Measurements from ENCODE around the gene PFDN4. TPM values are rescaled to one million over a fixed set of nuclear protein-coding genes. Genes with fewer than 3 reads are reported as not detected.

Gene PFDN4, protein sequence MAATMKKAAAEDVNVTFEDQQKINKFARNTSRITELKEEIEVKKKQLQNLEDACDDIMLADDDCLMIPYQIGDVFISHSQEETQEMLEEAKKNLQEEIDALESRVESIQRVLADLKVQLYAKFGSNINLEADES
- total RNA-seq, result 27.4 and 27.5 TPM in 2 replicates

DNA sequence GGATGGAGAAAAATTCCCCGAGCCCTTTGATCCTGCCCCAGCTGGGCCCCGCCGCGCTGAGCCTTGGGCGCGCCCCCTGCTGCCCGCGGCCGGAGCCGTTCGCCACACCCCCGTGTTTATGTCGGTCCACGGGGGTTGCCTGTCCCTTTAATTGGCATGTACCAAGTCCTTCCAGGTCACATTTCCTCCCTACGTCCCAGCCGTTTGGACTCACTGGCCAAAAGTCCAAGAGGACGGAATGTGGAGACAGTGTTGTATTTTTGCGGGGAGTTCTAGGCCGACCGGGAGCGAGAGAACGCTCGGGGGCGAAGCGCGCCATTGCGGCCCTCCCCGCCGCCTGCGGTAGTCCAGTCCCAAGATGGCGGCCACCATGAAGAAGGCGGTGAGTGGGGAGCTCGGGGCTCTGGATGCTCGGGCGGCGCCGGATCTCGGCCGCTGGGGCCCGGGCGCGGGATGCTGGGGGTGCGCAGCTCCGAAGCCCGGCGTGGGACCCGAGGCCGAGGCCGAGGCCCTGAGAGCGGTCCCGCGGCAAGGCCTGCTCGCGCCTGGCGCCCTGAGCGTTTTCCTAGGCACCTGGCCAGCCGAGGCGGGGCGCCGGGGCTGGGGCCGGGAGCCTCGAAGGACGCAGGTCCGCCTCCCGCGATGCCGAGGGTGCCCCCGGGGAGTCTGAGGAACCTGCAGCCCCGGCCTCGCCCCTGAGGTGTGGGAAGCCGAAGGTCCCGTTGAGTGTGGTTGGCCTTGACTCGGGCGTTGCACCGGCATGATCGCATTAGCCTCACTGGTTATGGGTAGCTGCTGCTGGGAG, at the start of gene PFDN4:
PFDN4 (plus strand) TSS at position 345 of the 805 bp plus-strand sequence; CDS start at position 359, 14 bp downstream.

DNA sequence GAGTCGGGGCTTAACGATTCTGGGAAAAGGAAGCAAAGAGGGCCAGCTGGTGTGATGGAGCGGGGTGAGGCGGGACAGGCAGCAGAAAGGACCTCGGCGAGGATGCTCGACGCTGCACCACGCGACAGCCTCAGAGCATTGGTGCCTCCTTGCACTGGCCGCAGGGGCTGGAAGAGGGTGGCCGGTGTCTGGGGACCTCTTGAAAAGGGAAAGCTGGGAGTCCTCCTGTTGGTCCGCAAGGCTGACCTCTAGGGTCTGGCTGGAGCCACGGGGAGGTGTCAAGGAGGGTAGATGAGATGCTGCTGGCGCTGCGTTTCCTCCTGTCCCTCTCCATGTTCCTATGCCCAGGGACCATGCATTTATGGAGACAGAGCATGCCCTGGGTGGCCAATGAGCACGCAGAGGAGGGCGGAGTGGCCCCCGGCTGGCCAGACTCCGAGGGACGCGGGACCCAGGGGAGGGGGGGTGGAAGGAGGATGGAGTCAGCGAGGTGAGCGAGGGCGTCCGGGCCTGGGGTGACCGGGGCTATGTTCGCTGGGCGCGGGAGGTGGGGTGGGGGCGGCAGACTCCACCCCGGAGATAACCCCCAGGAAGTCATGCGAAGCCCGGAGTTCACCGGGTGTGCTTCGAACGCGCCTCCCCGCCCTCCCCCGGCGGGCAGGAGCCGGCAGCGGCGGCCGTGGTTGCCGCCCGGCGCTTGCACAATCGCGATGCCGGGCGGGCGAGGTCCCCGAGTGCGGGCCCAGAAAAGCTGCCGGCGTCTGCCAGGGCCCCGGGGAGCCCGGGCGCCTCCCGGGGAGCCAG, 34.0 kb upstream of the PFDN4 start, which contains the start of gene CYP24A1:
CYP24A1 (minus strand) TSS at position 334 of the 804 bp plus-strand sequence. CDS start 407 bp downstream, outside the sequence.

Other genes with a start within 250 kb of the PFDN4 start
- gene BCAS1, start 137.5 kb upstream of the PFDN4 start, total RNA-seq, result 0.13 TPM in 1 of 2 replicates, not detected in the other
- not detected in 2 replicates for gene CYP24A1, start 34.1 kb upstream of the PFDN4 start, total RNA-seq